WTC11 (cell line): ENCODE measurements around the gene CD226. TPM values are rescaled to one million over a fixed set of nuclear protein-coding genes. Genes with fewer than 3 reads are reported as not detected.
A peak's percentile ranks its signal among the peaks of the same experiment; 100 is the strongest.
"Not testable (repeated sequence)": the region's sequence is repeated elsewhere in the genome, so short reads cannot be mapped to it uniquely, and the experiment has no call there.

Source experiments
- ATAC-seq: fragments of 200-7000 bp; cut with Tn5 transposase; 2 replicates; pipeline ENCODE4 v1.10.0; 2021; ENCODE audit warnings: mild to moderate bottlenecking, moderate library complexity
- CTCF ChIA-PET: fragments of 300-600 bp; sonication (Branson Sonifier 250); formaldehyde crosslinking; loops from one replicate; lab custom pipeline; 2021; ENCODE audit warnings: antibody characterized with exemption; lab: Charles Lee
- POLR2A ChIA-PET: fragments of 350-600 bp; sonication (Branson Sonifier 250); formaldehyde crosslinking; loops from one replicate; lab custom pipeline; 2021; ENCODE audit warnings: antibody characterized with exemption; lab: Charles Lee
- DNase-seq: peaks from one replicate; pipeline ENCODE4 v3.0.0; 2021; ENCODE audit warnings: low spot score
- H3K27ac Mint-ChIP-seq: 2 replicates; pipeline ENCODE4 v1.8.0; 2021; ENCODE audit warnings: mixed read lengths
- H3K27me3 Mint-ChIP-seq: 2 replicates; pipeline ENCODE4 v1.8.0; 2021; ENCODE audit warnings: low read depth, mild to moderate bottlenecking, moderate library complexity, mixed read lengths
- H3K36me3 Mint-ChIP-seq: 2 replicates; pipeline ENCODE4 v1.8.0; 2021; ENCODE audit warnings: mixed read lengths
- H3K4me1 Mint-ChIP-seq: 2 replicates; pipeline ENCODE4 v1.8.0; 2022; ENCODE audit warnings: mixed read lengths
- H3K4me3 Mint-ChIP-seq: 2 replicates; pipeline ENCODE4 v1.8.0; 2021; ENCODE audit warnings: mild to moderate bottlenecking, moderate library complexity, mixed read lengths
- H3K9me3 Mint-ChIP-seq: 2 replicates; pipeline ENCODE4 v1.8.0; 2021; ENCODE audit warnings: mixed read lengths
- NFE2L1 ChIP-seq: sonication (generic); formaldehyde crosslinking; IDR thresholded peaks from 2 replicates; pipeline ENCODE4 v1.8.1; 2023; ENCODE audit warnings: missing genetic modification reagents
- NFYB ChIP-seq: sonication (generic); formaldehyde crosslinking; conservative IDR thresholded peaks from 2 replicates; pipeline ENCODE4 v1.8.0; 2022; ENCODE audit warnings: low read depth, missing genetic modification reagents
- ZNF121 ChIP-seq: sonication (generic); formaldehyde crosslinking; IDR thresholded peaks from 2 replicates; pipeline ENCODE4 v1.8.0; 2023; ENCODE audit warnings: missing genetic modification reagents
- ZNF138 ChIP-seq: sonication (generic); formaldehyde crosslinking; conservative IDR thresholded peaks from 2 replicates; pipeline ENCODE4 v1.8.1; 2022; ENCODE audit warnings: mild to moderate bottlenecking, moderate library complexity, missing genetic modification reagents
- ZNF317 ChIP-seq: sonication (generic); formaldehyde crosslinking; IDR thresholded peaks from 2 replicates; pipeline ENCODE4 v1.8.1; 2023; ENCODE audit warnings: low read depth, mild to moderate bottlenecking, moderate library complexity, missing genetic modification reagents, borderline replicate concordance
- ZNF671 ChIP-seq: fragments of 250-450 bp; sonication (Bioruptor Pico); IDR thresholded peaks from 2 replicates; pipeline ENCODE4 v1.8.0; 2021; ENCODE audit warnings: mild to moderate bottlenecking
- total RNA-seq: library from RNA; stranded (reverse); gene quantifications from 3 replicates; pipeline ENCODE4 v1.2.3, GENCODE V29; 2021
- TF ChIP-seq, protein P1 (sequence below): sonication (generic); formaldehyde crosslinking; IDR thresholded peaks from 2 replicates; pipeline ENCODE4 v1.8.1; 2023; ENCODE audit warnings: mild to moderate bottlenecking, missing genetic modification reagents
- TF ChIP-seq, protein P2 (sequence below): fragments of 250-450 bp; sonication (Bioruptor Pico); IDR thresholded peaks from 2 replicates; pipeline ENCODE4 v1.9.0; 2021; ENCODE audit warnings: moderate library complexity, mild to moderate bottlenecking, inconsistent platforms, borderline replicate concordance
- TF ChIP-seq, protein P3 (sequence below): sonication (generic); formaldehyde crosslinking; IDR thresholded peaks from 2 replicates; pipeline ENCODE4 v1.8.1; 2023; ENCODE audit warnings: mild to moderate bottlenecking, missing genetic modification reagents
- TF ChIP-seq, protein P4 (sequence below): sonication (generic); formaldehyde crosslinking; IDR thresholded peaks from 2 replicates; pipeline ENCODE4 v1.8.0; 2023; ENCODE audit warnings: missing genetic modification reagents, mild to moderate bottlenecking, borderline replicate concordance
- TF ChIP-seq, protein P5 (sequence below): sonication (generic); formaldehyde crosslinking; IDR thresholded peaks from 2 replicates; pipeline ENCODE4 v1.8.1; 2022; ENCODE audit warnings: mild to moderate bottlenecking, missing genetic modification reagents, moderate library complexity, borderline replicate concordance
- TF ChIP-seq, protein P6 (sequence below): sonication (generic); formaldehyde crosslinking; conservative IDR thresholded peaks from 2 replicates; pipeline ENCODE4 v1.8.1; 2023; ENCODE audit warnings: mild to moderate bottlenecking, low read depth, missing genetic modification reagents, moderate library complexity

Gene CD226
- total RNA-seq, 1 experiment from 2014 or later = 0.24 TPM

DNA sequence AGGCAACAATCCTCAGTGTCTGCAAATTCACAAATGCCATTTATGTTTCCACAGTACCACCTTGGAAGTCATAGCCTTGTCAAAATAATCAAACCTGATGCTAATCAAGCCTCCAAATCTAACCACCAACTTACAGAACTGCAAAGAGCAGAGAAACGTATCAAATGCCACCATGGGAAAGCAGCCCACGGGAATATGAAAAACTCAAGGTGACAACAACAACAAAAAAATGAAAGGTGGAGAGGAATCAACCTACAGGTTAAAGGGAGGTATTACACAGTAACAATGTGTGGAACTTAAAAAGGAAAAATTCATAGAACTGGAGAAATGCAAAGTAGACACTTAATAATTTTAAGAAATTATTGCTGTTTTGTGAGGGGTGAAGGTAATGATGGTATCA is 46.7 kb downstream of the CD226 start (continued):
- TF ChIP-seq, protein P1, sequence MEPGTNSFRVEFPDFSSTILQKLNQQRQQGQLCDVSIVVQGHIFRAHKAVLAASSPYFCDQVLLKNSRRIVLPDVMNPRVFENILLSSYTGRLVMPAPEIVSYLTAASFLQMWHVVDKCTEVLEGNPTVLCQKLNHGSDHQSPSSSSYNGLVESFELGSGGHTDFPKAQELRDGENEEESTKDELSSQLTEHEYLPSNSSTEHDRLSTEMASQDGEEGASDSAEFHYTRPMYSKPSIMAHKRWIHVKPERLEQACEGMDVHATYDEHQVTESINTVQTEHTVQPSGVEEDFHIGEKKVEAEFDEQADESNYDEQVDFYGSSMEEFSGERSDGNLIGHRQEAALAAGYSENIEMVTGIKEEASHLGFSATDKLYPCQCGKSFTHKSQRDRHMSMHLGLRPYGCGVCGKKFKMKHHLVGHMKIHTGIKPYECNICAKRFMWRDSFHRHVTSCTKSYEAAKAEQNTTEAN (CRISPR knock-in tag) = no peak
- TF ChIP-seq NFYB (CRISPR knock-in tag) (no peak), ZNF121 (CRISPR knock-in tag) (no peak), ZNF671 (CRISPR knock-in tag) (no peak)
- TF ChIP-seq, protein P2, sequence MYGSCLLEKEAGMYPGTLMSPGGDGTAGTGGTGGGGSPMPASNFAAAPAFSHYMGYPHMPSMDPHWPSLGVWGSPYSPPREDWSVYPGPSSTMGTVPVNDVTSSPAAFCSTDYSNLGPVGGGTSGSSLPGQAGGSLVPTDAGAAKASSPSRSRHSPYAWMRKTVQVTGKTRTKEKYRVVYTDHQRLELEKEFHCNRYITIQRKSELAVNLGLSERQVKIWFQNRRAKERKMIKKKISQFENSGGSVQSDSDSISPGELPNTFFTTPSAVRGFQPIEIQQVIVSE (CRISPR knock-in tag) = no peak

DNA sequence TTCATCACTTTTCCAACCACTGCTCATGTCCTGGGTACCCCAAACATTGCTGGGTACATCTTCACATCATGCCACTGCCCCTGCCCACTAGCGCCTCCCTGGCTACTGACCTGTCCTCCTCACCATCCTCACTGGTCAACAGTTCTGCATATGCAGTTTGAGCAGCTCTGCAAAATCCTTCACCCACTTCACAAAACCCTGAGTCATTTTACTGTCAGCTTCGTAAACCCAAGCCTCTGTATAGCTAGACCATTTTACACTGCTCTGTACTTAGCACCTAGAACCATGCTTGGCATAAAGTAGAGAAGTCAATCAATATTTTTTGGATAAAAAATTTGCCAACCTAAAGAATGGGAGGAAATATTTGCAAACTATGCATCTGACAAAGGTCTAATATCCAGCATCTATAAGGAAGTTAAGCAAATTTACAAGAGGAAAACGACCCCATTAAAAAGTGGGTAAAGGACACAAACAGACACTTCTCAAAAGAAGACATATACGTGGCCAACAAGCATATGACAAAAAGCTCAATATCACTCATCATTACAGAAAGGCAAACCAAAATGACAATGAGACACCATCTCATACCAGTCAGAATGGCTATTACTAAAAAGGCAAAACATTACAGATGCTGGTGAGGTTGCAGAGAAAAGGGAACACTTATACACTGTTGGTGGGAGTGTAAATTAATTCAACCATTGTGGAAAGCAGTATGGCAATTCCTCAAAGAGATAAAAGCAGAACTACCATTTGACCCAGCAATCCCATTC is 48.3 kb downstream of the CD226 start:
- Mint-ChIP-seq H3K4me1 (peaks cover 25% of the 10 kb centered on the region), H3K27ac (0 out of 2 replicates have a peak overlapping the region, but pooled peaks have one; percentile 39), H3K9me3 (peaks cover 10% of the 10 kb centered on the region)
- H3K36me3 Mint-ChIP-seq, ATAC-seq, CTCF ChIA-PET, POLR2A ChIA-PET, H3K27me3 Mint-ChIP-seq, H3K4me3 Mint-ChIP-seq, DNase-seq: not testable (repeated sequence)

DNA sequence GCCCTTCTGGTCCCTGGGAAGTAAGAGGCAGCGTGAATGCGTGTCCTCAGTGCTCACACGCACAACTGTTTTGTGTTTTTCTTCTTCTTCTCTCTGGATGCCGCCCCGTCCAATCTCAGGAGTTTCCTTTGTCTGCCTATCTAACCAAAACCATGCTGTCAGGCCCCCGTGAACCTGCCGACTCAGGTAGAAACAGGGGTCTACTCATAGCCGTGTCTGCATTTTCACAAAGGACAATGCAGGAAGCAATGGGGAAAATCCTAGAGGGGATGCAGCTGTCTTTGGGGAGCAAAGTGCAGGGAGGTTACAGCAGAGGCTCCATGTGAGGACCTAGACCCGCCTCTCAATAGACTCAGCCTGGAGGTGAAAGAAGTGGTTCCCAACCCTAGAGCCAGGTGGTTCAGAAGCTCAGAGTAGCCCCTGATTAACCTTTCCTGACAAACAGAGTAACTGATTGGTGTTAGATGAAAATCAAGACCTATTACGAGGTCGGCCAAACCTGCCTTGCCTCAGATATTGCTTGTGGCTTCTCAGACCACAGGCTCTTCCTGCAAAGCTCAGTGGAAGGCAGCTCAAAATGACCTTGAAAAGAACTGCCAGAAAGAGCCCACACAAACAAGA is 49.3 kb downstream of the CD226 start:
- ATAC-seq (no peak; the same call in 1 of the 2 replicates), DNase-seq (no peak)
- Mint-ChIP-seq H3K9me3 (peaks cover 15% of the 10 kb centered on the region), H3K27me3 (no peaks in the 10 kb centered on the region), H3K36me3 (peaks cover 6% of the 10 kb centered on the region; the same call in 1 of the 2 replicates), H3K27ac (no peak overlapping the region), H3K4me3 (no peak overlapping the region), H3K4me1 (peaks cover 25% of the 10 kb centered on the region)
- TF ChIP-seq, protein P3, sequence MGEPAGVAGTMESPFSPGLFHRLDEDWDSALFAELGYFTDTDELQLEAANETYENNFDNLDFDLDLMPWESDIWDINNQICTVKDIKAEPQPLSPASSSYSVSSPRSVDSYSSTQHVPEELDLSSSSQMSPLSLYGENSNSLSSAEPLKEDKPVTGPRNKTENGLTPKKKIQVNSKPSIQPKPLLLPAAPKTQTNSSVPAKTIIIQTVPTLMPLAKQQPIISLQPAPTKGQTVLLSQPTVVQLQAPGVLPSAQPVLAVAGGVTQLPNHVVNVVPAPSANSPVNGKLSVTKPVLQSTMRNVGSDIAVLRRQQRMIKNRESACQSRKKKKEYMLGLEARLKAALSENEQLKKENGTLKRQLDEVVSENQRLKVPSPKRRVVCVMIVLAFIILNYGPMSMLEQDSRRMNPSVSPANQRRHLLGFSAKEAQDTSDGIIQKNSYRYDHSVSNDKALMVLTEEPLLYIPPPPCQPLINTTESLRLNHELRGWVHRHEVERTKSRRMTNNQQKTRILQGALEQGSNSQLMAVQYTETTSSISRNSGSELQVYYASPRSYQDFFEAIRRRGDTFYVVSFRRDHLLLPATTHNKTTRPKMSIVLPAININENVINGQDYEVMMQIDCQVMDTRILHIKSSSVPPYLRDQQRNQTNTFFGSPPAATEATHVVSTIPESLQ (CRISPR knock-in tag) = no peak
- TF ChIP-seq ZNF317 (no peak), NFE2L1 (CRISPR knock-in tag) (no peak), ZNF138 (CRISPR knock-in tag) (no peak)
- TF ChIP-seq, protein P4, sequence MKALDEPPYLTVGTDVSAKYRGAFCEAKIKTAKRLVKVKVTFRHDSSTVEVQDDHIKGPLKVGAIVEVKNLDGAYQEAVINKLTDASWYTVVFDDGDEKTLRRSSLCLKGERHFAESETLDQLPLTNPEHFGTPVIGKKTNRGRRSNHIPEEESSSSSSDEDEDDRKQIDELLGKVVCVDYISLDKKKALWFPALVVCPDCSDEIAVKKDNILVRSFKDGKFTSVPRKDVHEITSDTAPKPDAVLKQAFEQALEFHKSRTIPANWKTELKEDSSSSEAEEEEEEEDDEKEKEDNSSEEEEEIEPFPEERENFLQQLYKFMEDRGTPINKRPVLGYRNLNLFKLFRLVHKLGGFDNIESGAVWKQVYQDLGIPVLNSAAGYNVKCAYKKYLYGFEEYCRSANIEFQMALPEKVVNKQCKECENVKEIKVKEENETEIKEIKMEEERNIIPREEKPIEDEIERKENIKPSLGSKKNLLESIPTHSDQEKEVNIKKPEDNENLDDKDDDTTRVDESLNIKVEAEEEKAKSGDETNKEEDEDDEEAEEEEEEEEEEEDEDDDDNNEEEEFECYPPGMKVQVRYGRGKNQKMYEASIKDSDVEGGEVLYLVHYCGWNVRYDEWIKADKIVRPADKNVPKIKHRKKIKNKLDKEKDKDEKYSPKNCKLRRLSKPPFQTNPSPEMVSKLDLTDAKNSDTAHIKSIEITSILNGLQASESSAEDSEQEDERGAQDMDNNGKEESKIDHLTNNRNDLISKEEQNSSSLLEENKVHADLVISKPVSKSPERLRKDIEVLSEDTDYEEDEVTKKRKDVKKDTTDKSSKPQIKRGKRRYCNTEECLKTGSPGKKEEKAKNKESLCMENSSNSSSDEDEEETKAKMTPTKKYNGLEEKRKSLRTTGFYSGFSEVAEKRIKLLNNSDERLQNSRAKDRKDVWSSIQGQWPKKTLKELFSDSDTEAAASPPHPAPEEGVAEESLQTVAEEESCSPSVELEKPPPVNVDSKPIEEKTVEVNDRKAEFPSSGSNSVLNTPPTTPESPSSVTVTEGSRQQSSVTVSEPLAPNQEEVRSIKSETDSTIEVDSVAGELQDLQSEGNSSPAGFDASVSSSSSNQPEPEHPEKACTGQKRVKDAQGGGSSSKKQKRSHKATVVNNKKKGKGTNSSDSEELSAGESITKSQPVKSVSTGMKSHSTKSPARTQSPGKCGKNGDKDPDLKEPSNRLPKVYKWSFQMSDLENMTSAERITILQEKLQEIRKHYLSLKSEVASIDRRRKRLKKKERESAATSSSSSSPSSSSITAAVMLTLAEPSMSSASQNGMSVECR (CRISPR knock-in tag) = no peak
- TF ChIP-seq, protein P5, sequence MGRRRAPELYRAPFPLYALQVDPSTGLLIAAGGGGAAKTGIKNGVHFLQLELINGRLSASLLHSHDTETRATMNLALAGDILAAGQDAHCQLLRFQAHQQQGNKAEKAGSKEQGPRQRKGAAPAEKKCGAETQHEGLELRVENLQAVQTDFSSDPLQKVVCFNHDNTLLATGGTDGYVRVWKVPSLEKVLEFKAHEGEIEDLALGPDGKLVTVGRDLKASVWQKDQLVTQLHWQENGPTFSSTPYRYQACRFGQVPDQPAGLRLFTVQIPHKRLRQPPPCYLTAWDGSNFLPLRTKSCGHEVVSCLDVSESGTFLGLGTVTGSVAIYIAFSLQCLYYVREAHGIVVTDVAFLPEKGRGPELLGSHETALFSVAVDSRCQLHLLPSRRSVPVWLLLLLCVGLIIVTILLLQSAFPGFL (CRISPR knock-in tag) = no peak
- TF ChIP-seq, protein P6, sequence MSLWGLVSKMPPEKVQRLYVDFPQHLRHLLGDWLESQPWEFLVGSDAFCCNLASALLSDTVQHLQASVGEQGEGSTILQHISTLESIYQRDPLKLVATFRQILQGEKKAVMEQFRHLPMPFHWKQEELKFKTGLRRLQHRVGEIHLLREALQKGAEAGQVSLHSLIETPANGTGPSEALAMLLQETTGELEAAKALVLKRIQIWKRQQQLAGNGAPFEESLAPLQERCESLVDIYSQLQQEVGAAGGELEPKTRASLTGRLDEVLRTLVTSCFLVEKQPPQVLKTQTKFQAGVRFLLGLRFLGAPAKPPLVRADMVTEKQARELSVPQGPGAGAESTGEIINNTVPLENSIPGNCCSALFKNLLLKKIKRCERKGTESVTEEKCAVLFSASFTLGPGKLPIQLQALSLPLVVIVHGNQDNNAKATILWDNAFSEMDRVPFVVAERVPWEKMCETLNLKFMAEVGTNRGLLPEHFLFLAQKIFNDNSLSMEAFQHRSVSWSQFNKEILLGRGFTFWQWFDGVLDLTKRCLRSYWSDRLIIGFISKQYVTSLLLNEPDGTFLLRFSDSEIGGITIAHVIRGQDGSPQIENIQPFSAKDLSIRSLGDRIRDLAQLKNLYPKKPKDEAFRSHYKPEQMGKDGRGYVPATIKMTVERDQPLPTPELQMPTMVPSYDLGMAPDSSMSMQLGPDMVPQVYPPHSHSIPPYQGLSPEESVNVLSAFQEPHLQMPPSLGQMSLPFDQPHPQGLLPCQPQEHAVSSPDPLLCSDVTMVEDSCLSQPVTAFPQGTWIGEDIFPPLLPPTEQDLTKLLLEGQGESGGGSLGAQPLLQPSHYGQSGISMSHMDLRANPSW = no peak
- ChIA-PET POLR2A (no interaction called here), CTCF (no interaction called here)
